ENCODE results near the gene TEX54.
"Not testable (repeated sequence)": the region's sequence is repeated elsewhere in the genome, so short reads cannot be mapped to it uniquely, and the experiment has no call there.

The TEX54 gene

GRCh38 chr11:62830904-62831519 lies 1.6 kb downstream of the TEX54 start:
- DNase-seq = no peak

- DNase-seq = not testable (repeated sequence)
Measured at GRCh38 chr11:62828130-62828529, 4.5 kb downstream of the TEX54 start.

- no peak for DNase-seq
Measured at GRCh38 chr11:62823677-62824076, 9.0 kb downstream of the TEX54 start.

GRCh38 chr11:62817129-62817528 lies 15.5 kb downstream of the TEX54 start:
- no peak for DNase-seq

- no peak for DNase-seq
Measured at GRCh38 chr11:62816557-62816956, 16.1 kb downstream of the TEX54 start.

- no peak for DNase-seq
Measured at GRCh38 chr11:62811659-62812058, 21.0 kb downstream of the TEX54 start.

GRCh38 chr11:62810748-62811147 lies 21.9 kb downstream of the TEX54 start:
- DNase-seq = no peak

GRCh38 chr11:62806611-62807121 lies 26.0 kb downstream of the TEX54 start:
- no peak for DNase-seq

GRCh38 chr11:62805961-62806441 lies 26.6 kb downstream of the TEX54 start:
- no peak for DNase-seq

GRCh38 chr11:62805076-62805892 lies 27.4 kb downstream of the TEX54 start, which contains the start of gene NXF1:
Gene NXF1, minus strand, starts transcription at chr11:62805440. Its CDS starts 84 bp downstream, at chr11:62805356.
- peak; percentile 98 for DNase-seq

GRCh38 chr11:62804310-62805075 lies 28.1 kb downstream of the TEX54 start:
- DNase-seq = no peak

GRCh38 chr11:62801071-62801470 lies 31.6 kb downstream of the TEX54 start:
- DNase-seq = no peak

- DNase-seq = no peak
Measured at GRCh38 chr11:62799486-62799885, 33.2 kb downstream of the TEX54 start.

- no peak for DNase-seq
Measured at GRCh38 chr11:62796281-62796680, 36.4 kb downstream of the TEX54 start.

- no peak for DNase-seq
Measured at GRCh38 chr11:62794201-62794775, 38.4 kb downstream of the TEX54 start.

- DNase-seq = no peak
Measured at GRCh38 chr11:62792202-62792575, 40.5 kb downstream of the TEX54 start.

GRCh38 chr11:62791501-62792201 lies 41.0 kb downstream of the TEX54 start, which contains the start of gene TMEM223:
Gene TMEM223, minus strand, starts transcription at chr11:62792006. Its CDS starts 12 bp downstream, at chr11:62791994.
- DNase-seq = peak; percentile 92

GRCh38 chr11:62789576-62789975 lies 43.1 kb downstream of the TEX54 start:
- DNase-seq = no peak

- no peak for DNase-seq
Measured at GRCh38 chr11:62788991-62789390, 43.6 kb downstream of the TEX54 start.

- peak; percentile 95 for DNase-seq
Measured at GRCh38 chr11:62787005-62787759, 45.5 kb downstream of the TEX54 start, which contains the start of gene TMEM179B. Gene TMEM179B, plus strand, starts transcription at chr11:62787402. Its CDS starts 30 bp downstream, at chr11:62787432.
